HG03108 (cell line): ENCODE results near the gene VENTX.
A peak's percentile ranks its signal among the peaks of the same experiment; 100 is the strongest.

Source experiments
- ATAC-seq: cut with Tn5 transposase; IDR thresholded peaks from one replicate; pipeline ENCODE4 v1.9.1; 2021; ENCODE audit warnings: moderate library complexity; ENCODE audit not compliant: unreplicated experiment

Gene VENTX

GRCh38 chr10:133270773-133271297 lies 33.2 kb downstream of the VENTX start:
- no peak for ATAC-seq

- no peak for ATAC-seq
These were observed 34.1 kb downstream of the VENTX start for GRCh38 chr10:133271521-133272300.

GRCh38 chr10:133272301-133272963 lies 34.8 kb downstream of the VENTX start:
- ATAC-seq = no peak

- no peak for ATAC-seq
These were observed 35.3 kb downstream of the VENTX start for GRCh38 chr10:133272964-133273420.

- ATAC-seq = no peak
These were observed 36.0 kb downstream of the VENTX start for GRCh38 chr10:133273534-133274143.

- ATAC-seq = peak; percentile 52
These were observed 37.4 kb downstream of the VENTX start for GRCh38 chr10:133274751-133275683.

- peak; percentile 25 for ATAC-seq
These were observed 38.0 kb downstream of the VENTX start for GRCh38 chr10:133275684-133276092.

GRCh38 chr10:133276100-133276434 lies 38.4 kb downstream of the VENTX start:
- ATAC-seq = no peak

- ATAC-seq = peak; percentile 39
These were observed 39.0 kb downstream of the VENTX start, which contains the start of gene ADAM8 for GRCh38 chr10:133276435-133277201. ADAM8 (minus strand) TSS chr10:133276868; CDS start chr10:133276817, 51 bp downstream.

GRCh38 chr10:133277277-133277992 lies 39.8 kb downstream of the VENTX start:
- no peak for ATAC-seq

- ATAC-seq = no peak
These were observed 40.4 kb downstream of the VENTX start for GRCh38 chr10:133277993-133278576.

GRCh38 chr10:133278577-133279265 lies 41.1 kb downstream of the VENTX start:
- peak; percentile 38 for ATAC-seq

GRCh38 chr10:133279326-133280226 lies 41.9 kb downstream of the VENTX start:
- no peak for ATAC-seq

- ATAC-seq = no peak
These were observed 42.9 kb downstream of the VENTX start for GRCh38 chr10:133280391-133281059.

GRCh38 chr10:133281084-133281483 lies 43.4 kb downstream of the VENTX start:
- no peak for ATAC-seq

- ATAC-seq = no peak
These were observed 44.1 kb downstream of the VENTX start for GRCh38 chr10:133281628-133282372.
